ENCODE data around the gene PEAR1. TPM values are rescaled to one million over a fixed set of nuclear protein-coding genes. Genes with fewer than 3 reads are reported as not detected.

PEAR1 gene
- total RNA-seq, 1 experiment from 2014 or later, result 0.39 TPM

- no peaks in the 10 kb centered on the region for H3K4me1 ChIP-seq (ENCODE audit: insufficient read depth, low read length)
- H4K5ac ChIP-seq (ENCODE audit: insufficient read length, low read depth, low read length), result no peak overlapping the region
- no peak overlapping the region for H4K91ac ChIP-seq (ENCODE audit: insufficient read length, low read depth, low read length)
- H2BK120ac ChIP-seq (ENCODE audit: low read depth, low read length, poor library complexity, severe bottlenecking), result no peak overlapping the region
- H3K27ac Mint-ChIP-seq, result no peak overlapping the region
- no peak overlapping the region for H3K23ac ChIP-seq (ENCODE audit: insufficient read length, low read depth, low read length)
- H3K79me1 ChIP-seq (ENCODE audit: insufficient read depth, low read depth, low read length, poor library complexity, severe bottlenecking), result no peaks in the 10 kb centered on the region
- no peak overlapping the region for H2BK15ac ChIP-seq (ENCODE audit: low read depth, low read length)
- H3K4ac ChIP-seq (ENCODE audit: low read depth, low read length), result no peak overlapping the region
- no peak overlapping the region for H3K14ac ChIP-seq (ENCODE audit: insufficient read depth, low read length)
- H2AFZ ChIP-seq (ENCODE audit: low read length), result no peak overlapping the region
- peaks cover 98% of the 10 kb centered on the region for H3K27me3 Mint-ChIP-seq (ENCODE audit: low read depth)
- H2BK5ac ChIP-seq (ENCODE audit: insufficient read length, low read length), result no peak overlapping the region
- H4K8ac ChIP-seq (replicated peaks; ENCODE audit: insufficient read length, low read depth, low read length), result no peak overlapping the region
- WGBS (ENCODE audit: extremely low coverage, insufficient read length, low lambda C conversion rate), result no CpG with 5 or more reads among the region's 23 CpGs
- H3K9ac ChIP-seq (ENCODE audit: extremely low read depth, insufficient read length, low read length), result no peak overlapping the region
- H3K79me2 ChIP-seq (ENCODE audit: insufficient read depth, low read length), result no peaks in the 10 kb centered on the region
- H3K27ac ChIP-seq (ENCODE audit: insufficient read length, low read depth, low read length), result no peak overlapping the region
- peaks cover 15 to 32% of the 10 kb centered on the region in 2 experiments for H3K4me1 Mint-ChIP-seq
- no peak for DNase-seq
- no peak overlapping the region for H3T11ph ChIP-seq (ENCODE audit: low read length)
- no peaks in the 10 kb centered on the region for H3K9me3 ChIP-seq (ENCODE audit: control insufficient read depth, low read depth, low read length)
- peak overlapping the region; percentile 68 for H3K4me2 ChIP-seq (ENCODE audit: insufficient read depth, insufficient read length, low read length)
- peak overlapping the region; percentile 42 to 78; a peak in 4 of 5 replicates for H3K4me3 Mint-ChIP-seq
- H3K9me3 Mint-ChIP-seq, result no peaks in the 10 kb centered on the region
- H3K36me3 Mint-ChIP-seq (ENCODE audit: insufficient read depth in 1 of 3, low read depth in 3 of 3), result no peaks in the 10 kb centered on the region
- H3K18ac ChIP-seq (ENCODE audit: insufficient read length, low read depth, low read length), result no peak overlapping the region
- H2BK20ac ChIP-seq (ENCODE audit: low read depth, low read length, poor library complexity, severe bottlenecking), result no peak overlapping the region
- H3K56ac ChIP-seq (ENCODE audit: insufficient read length, low read depth, low read length), result no peak overlapping the region
- peaks cover 59% of the 10 kb centered on the region for H3K27me3 ChIP-seq (ENCODE audit: insufficient read depth, low read length)
- no peak overlapping the region for H2AK5ac ChIP-seq (ENCODE audit: insufficient read length, low read length)
- H4K20me1 ChIP-seq (ENCODE audit: control insufficient read depth, insufficient read depth, insufficient read length), result no peaks in the 10 kb centered on the region
- TF ChIP-seq CTCF (conservative IDR thresholded peaks at IDR 0.05), result no peak
- no peak overlapping the region for H2BK12ac ChIP-seq (ENCODE audit: insufficient read length, low read depth, low read length)
- H3K23me2 ChIP-seq (ENCODE audit: insufficient read length, low read depth, low read length, poor library complexity, severe bottlenecking), result peaks cover 12% of the 10 kb centered on the region
Observed at GRCh38 chr1:156849151-156849496, 44.4 kb upstream of the PEAR1 start.
